Measurements from ENCODE around the gene TRIL. TPM values are rescaled to one million over a fixed set of nuclear protein-coding genes. Genes with fewer than 3 reads are reported as not detected.

Gene TRIL
- total RNA-seq, 2 experiments from 2014 or later = not detected

DNA sequence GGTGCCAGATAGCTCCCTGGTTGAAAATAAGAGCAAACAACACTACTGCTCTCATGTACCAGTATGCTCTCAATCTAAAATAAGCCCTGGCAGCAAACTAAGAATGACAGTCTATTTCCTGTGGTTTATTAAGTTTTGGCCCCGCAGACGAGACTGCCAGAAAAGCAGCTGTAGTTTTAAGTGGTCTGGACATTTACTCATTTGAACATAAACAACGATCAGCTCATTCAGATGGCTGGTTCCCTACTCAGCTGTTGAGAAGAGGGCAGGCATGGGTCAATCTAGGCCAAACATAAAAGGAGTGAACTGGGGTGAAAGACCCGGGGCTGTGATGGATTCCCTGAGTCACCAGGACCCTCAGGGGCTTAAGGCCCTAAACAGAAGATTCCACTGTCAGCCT is 4.5 kb downstream of the TRIL start:
- intact Hi-C loops (cut with micrococcal nuclease; ENCODE audit: unreplicated experiment) = no loop called here
- Histone ChIP-seq H2AFZ (ENCODE audit: low read length) (no peak overlapping the region), H3K4me3 (ENCODE audit: low read depth, low read length, poor library complexity, severe bottlenecking) (no peak overlapping the region), H3K4me1 (ENCODE audit: insufficient read depth, low read length, poor library complexity, severe bottlenecking) (no peaks in the 10 kb centered on the region), H3K36me3 (ENCODE audit: insufficient read depth, low read length) (no peaks in the 10 kb centered on the region), H3K27ac (ENCODE audit: low read depth, low read length, poor library complexity, severe bottlenecking) (no peak overlapping the region), H3K9me2 (ENCODE audit: insufficient read depth, low read length) (no peaks in the 10 kb centered on the region), H3K9me3 (ENCODE audit: low read length) (no peaks in the 10 kb centered on the region), H3K4me2 (ENCODE audit: low read length) (no peak overlapping the region), H4K20me1 (ENCODE audit: insufficient read depth, low read length) (no peaks in the 10 kb centered on the region), H3K79me2 (ENCODE audit: insufficient read depth, low read depth, low read length) (no peaks in the 10 kb centered on the region)
- ChIA-PET POLR2A (no interaction called here), CTCF (ENCODE audit: unreplicated experiment) (no interaction called here)
- TF ChIP-seq, protein P1, sequence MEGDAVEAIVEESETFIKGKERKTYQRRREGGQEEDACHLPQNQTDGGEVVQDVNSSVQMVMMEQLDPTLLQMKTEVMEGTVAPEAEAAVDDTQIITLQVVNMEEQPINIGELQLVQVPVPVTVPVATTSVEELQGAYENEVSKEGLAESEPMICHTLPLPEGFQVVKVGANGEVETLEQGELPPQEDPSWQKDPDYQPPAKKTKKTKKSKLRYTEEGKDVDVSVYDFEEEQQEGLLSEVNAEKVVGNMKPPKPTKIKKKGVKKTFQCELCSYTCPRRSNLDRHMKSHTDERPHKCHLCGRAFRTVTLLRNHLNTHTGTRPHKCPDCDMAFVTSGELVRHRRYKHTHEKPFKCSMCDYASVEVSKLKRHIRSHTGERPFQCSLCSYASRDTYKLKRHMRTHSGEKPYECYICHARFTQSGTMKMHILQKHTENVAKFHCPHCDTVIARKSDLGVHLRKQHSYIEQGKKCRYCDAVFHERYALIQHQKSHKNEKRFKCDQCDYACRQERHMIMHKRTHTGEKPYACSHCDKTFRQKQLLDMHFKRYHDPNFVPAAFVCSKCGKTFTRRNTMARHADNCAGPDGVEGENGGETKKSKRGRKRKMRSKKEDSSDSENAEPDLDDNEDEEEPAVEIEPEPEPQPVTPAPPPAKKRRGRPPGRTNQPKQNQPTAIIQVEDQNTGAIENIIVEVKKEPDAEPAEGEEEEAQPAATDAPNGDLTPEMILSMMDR (conservative IDR thresholded peaks at IDR 0.05; ENCODE audit: low read length) = no peak
- no peak for TF ChIP-seq EZH2phosphoT487 (IDR thresholded peaks at IDR 0.05; ENCODE audit: borderline replicate concordance, low read depth, low read length)
- BruUV-seq (replicated peaks) = no TSS peak
- no peak for DNase-seq (ENCODE audit: low spot score)

DNA sequence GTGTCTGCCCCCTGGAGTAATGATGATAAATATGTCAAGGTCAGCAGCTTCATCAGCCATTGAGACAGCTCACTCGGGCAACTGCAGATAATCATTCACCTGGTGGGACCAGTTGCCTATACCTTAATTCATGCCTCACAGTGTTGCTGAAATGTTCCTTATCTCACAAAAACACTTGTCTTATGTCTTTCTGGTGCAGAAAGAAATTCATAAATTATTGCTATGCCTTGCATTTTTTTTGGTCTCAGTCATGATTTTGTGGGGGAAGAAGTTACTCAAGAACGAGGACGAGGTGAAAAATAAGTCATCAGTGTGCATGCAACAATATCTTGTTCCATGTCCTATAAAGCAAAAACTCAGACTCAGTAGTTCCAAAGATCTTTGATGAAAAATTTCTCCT is 16.0 kb downstream of the TRIL start:
- intact Hi-C loops (cut with micrococcal nuclease; ENCODE audit: unreplicated experiment) = no loop called here
- BruUV-seq (replicated peaks) = no TSS peak
- ChIA-PET CTCF (ENCODE audit: unreplicated experiment) (no interaction called here), POLR2A (no interaction called here)
- no peak for DNase-seq (ENCODE audit: low spot score)
- H3K4me1 ChIP-seq (ENCODE audit: insufficient read depth, low read length, poor library complexity, severe bottlenecking) = no peaks in the 10 kb centered on the region
- TF ChIP-seq, protein P1 (conservative IDR thresholded peaks at IDR 0.05; ENCODE audit: low read length) = no peak
- TF ChIP-seq EZH2phosphoT487 (IDR thresholded peaks at IDR 0.05; ENCODE audit: borderline replicate concordance, low read depth, low read length) = no peak
- H3K4me3 ChIP-seq (ENCODE audit: low read depth, low read length, poor library complexity, severe bottlenecking) = no peak overlapping the region
- no peak overlapping the region for H3K27ac ChIP-seq (ENCODE audit: low read depth, low read length, poor library complexity, severe bottlenecking)
- no peaks in the 10 kb centered on the region for H4K20me1 ChIP-seq (ENCODE audit: insufficient read depth, low read length)
- H3K36me3 ChIP-seq (ENCODE audit: insufficient read depth, low read length) = no peaks in the 10 kb centered on the region
- no peak overlapping the region for H3K4me2 ChIP-seq (ENCODE audit: low read length)
- no peak overlapping the region for H2AFZ ChIP-seq (ENCODE audit: low read length)
- no peaks in the 10 kb centered on the region for H3K9me3 ChIP-seq (ENCODE audit: low read length)
- no peaks in the 10 kb centered on the region for H3K9me2 ChIP-seq (ENCODE audit: insufficient read depth, low read length)
- no peaks in the 10 kb centered on the region for H3K79me2 ChIP-seq (ENCODE audit: insufficient read depth, low read depth, low read length)

DNA sequence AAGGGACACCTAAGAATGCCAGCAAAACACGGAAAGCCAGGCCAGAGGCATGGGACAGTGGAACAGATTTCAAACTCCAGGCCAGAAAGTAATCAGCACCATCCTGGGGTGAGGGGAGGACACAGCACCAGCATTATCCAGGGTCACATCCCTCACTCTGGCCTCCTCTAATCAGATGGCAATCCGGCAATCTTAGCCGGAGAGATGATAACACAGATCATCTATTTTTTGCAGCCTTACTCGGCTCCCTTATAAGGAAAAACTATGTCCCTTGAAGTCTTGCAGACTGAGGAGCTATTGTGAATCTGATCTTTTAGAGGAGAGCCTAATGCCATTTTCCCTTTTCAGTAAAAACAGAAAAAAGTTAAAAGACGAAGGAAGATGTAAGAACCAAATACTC is 16.5 kb downstream of the TRIL start:
- no peak overlapping the region for H2AFZ ChIP-seq (ENCODE audit: low read length)
- TF ChIP-seq EZH2phosphoT487 (IDR thresholded peaks at IDR 0.05; ENCODE audit: borderline replicate concordance, low read depth, low read length) = no peak
- TF ChIP-seq, protein P1 (conservative IDR thresholded peaks at IDR 0.05; ENCODE audit: low read length) = no peak
- CTCF ChIA-PET (ENCODE audit: unreplicated experiment) = no interaction called here
- no peaks in the 10 kb centered on the region for H3K9me3 ChIP-seq (ENCODE audit: low read length)
- H4K20me1 ChIP-seq (ENCODE audit: insufficient read depth, low read length) = no peaks in the 10 kb centered on the region
- no peaks in the 10 kb centered on the region for H3K9me2 ChIP-seq (ENCODE audit: insufficient read depth, low read length)
- POLR2A ChIA-PET = no interaction called here
- no peak overlapping the region for H3K4me3 ChIP-seq (ENCODE audit: low read depth, low read length, poor library complexity, severe bottlenecking)
- no peak for DNase-seq (ENCODE audit: low spot score)
- no peaks in the 10 kb centered on the region for H3K36me3 ChIP-seq (ENCODE audit: insufficient read depth, low read length)
- H3K4me2 ChIP-seq (ENCODE audit: low read length) = no peak overlapping the region
- no TSS peak for BruUV-seq (replicated peaks)
- no peak overlapping the region for H3K27ac ChIP-seq (ENCODE audit: low read depth, low read length, poor library complexity, severe bottlenecking)
- intact Hi-C loops (cut with micrococcal nuclease; ENCODE audit: unreplicated experiment) = no loop called here
- no peaks in the 10 kb centered on the region for H3K4me1 ChIP-seq (ENCODE audit: insufficient read depth, low read length, poor library complexity, severe bottlenecking)
- H3K79me2 ChIP-seq (ENCODE audit: insufficient read depth, low read depth, low read length) = no peaks in the 10 kb centered on the region
